ENCODE results near the gene GRIK2.

Gene GRIK2

DNA sequence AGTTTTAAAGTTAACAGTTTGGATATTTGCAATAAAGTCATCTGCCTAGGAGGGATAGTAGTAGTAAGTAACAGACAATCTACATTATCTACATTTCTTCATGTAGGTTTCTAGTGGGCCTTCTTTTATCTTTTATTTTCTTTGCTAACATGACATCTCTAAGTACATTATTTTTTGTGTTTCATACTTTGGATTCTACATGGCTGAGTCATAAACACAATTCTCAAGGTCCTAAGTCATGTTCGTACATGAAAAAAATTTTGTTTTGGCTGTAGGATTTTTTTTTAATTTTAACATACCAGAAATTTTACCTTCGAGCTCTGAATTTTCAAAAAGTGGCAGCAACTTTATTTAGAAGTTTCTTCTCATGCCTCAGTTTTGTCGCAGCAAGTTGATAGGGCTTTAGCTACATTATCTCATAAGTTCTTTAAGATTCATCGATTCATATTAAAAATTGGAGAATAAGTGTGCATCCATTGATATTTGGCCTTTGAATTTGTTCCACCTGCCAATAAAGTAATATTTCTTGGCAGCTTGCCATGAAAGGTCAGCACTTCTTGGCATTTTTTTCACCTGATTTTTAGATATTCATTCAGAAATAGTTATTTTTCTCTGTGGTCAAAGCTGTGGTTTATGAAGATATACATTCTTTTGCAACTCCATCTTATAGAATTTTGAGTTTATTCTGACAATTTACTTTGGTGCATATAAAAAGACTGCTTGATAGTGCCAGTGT is 146.2 kb downstream of the GRIK2 start:
- DNase-seq (ENCODE audit: low read depth), result no peak

DNA sequence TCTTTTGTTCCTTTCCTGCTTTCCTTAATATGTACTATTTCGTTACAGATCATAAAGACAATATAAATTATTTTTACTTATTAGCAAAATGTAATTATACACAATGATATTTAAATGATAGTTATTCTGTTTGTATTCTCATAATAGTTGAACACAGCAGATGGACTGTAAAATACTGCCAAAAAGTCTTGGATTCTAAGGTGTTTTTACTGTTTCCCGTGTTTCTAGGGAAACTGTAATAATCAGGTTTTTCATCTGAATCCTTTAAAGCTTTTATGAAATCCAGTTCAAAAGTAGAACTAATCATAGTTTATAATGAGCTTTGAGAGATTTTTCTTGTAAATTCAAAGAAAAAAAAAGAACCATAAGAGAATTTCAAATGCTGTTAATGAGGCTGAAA is 148.4 kb downstream of the GRIK2 start:
- DNase-seq (ENCODE audit: low read depth), result no peak

DNA sequence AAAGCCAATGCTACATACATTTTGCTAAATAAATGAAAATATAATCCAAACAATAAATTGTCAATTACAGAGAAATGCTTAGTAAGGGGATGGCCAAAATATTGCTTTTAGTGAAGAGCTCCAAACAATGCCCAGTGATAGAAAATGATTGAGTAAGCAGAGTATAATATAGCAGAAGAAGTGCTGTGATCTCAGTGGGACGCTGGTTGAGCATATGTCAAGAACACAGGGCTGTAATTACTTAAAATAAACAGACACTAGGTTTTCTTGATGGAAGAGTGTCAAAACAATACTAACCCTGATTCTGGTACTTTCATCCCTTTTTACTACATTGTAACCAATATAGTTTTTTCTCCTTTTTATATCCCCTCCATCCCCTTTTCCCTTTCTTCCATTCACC is 150.3 kb downstream of the GRIK2 start:
- DNase-seq (ENCODE audit: low read depth), result no peak

DNA sequence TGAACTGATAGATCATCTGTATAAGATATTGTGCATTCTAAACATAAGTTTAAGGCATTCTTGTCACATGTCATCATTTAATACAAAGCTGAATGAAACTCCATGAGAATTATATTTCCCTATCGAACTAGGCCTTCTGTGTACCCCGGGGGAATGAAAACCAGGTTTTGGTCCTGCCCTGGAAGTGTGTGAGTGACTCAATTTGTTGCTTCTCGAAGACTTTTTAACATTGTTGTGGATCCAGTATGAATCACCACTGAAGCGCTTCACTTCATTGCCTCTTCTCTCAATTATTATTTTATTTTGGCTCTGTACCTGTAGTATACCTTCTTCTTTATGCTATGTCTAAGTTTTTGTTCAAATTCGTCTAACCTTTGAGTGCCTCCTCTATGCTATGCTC is 150.8 kb downstream of the GRIK2 start:
- no peak for DNase-seq (ENCODE audit: low read depth)

DNA sequence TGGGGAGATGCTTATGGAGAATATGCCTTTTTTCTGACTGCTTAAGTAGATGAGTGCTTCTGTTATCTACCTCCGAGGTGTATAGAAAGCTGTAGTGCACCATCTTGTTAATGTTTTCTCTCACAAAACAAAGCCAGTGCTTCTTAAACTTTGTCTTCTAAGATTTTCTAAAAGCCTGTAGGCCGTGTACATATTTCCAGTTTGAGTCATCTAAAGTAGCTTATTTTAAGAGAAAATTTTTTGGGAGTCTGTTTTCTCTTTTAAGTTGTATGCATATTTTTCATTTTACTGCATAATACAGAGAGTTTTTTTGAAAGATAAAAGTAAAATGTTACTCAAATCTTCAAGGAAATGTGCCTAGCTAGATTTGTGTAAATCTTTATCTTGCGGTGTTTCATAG is 151.7 kb downstream of the GRIK2 start:
- no peak for DNase-seq (ENCODE audit: low read depth)

DNA sequence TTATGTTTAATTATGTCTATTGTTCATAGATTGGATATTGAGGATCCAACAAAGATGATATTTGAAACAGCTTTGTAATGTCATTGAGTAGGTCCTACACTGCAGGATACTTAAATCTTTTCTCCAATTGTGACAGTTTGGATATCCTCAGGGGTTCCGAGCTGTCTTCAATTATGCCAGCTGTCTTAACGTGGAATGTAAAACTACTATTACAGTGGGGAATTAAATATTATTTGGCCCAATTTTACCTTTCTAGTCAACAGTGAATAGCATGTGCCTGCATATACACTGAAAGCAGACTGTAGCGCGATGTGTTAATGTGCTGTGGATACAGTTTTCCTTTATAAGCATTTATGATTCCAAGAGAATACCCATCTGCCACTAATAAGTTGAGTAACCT is 156.9 kb downstream of the GRIK2 start:
- no peak for DNase-seq (ENCODE audit: low read depth)

DNA sequence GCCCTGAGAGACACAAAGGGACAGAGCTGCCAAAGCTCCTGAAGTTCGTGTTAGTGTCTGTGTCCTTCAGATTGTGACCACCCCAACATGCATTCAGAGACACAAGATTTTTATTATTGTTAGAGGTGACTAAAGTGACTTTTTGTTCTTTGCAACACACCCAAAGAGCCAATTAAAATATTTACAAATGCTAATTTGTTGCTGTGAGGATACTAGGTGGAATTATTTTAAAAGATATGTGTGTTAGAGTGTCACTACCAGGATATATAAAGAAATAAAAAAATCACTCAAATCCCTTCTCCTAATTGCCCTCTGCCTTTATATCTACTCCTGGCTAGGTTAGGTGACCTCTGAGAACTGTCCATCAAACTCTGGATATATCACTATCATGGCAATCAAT is 160.7 kb downstream of the GRIK2 start:
- DNase-seq (ENCODE audit: low read depth), result no peak

DNA sequence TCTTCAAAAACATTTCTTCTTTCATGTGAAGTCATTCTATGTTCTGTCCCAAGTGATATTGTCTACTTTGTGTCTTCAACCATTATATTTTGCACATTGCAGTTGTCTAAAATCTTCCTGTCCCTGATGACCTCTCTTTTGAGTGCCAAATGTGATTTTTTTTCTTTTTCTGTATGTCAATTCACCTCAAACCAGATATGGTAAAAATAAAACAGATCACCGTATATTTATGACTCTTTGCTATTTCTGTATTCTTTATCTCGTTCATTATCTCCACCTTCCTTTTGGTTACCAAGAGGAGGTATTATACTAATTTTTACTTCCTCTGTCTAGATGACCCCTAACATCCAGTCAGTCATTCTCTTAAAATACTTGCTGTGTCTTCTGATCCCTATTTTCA is 165.2 kb downstream of the GRIK2 start:
- DNase-seq (ENCODE audit: low read depth), result no peak

DNA sequence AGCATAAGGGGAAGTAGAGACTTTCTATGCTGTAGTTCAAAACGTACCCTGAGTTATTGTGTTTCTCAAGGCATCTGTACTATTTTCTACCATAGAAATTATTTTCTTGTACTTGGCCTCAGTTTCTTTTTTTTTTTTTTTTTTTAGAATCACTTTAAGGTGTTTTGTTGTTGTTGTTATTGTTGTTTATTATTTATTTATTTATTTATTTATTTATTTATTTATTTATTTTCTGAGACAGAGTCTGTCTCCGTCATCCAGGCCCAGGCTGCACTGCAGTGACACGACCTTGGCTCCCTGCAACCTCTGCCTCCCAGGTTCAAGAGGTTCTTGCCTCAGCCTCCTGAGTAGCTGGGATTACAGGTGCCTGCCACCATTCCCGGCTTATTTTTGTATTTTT is 179.1 kb downstream of the GRIK2 start:
- DNase-seq (ENCODE audit: low read depth), result no peak

DNA sequence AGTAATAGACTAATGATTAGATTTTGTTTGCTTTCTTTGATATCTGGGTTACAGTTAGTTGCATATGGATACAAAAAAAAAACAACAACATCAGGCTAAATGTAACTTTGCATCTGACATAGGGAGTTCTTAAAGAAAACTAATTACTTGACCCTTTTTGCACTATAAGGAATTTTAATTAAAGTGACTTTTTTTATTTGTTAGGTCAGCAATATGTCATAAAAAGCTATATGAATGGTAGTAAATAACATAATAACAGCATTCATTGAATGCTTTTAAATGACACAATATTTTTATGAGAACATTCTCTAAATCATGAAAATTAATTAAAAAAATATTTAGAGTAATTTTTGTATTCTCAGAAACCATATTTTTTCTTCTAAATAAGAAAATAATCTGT is 183.6 kb downstream of the GRIK2 start:
- DNase-seq (ENCODE audit: low read depth), result no peak

DNA sequence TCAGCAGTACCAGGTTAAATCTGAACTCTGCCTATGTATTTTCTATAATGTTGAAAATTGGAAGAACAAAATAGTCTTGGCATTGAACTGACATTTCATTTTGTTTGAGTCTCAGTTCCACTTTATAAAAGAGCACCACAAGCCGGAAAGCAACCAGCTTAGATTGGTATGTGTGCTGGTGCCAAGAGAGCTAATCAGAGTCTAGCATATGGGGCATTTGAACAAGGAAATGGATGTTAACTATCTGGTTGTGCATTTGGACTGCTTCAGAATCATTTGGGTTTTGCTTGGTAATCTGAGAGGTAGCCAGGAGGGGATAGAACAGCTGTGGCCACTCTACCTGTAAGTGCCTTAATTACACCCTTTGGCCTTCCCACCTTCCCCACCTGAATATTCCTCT is 184.8 kb downstream of the GRIK2 start:
- DNase-seq (ENCODE audit: low read depth), result no peak

DNA sequence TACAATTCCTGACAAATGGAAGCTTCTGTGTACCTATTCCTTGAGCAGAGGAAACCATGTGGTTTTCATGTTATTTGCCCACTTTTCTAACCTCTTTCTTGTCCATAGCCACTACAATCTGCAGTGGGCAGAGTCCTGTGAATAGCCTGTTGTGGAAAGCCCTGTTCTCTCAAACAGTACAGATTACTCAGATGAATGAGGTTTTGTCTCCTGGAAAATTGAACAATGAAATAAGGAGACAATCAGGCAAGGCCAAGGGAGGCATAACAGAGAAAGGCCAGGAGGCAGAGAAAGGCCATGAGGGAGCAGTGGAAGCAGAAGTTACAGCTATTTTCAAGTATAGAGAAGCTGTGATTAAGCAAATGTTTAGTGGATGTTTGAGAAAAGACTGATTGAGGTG is 189.3 kb downstream of the GRIK2 start:
- DNase-seq (ENCODE audit: low read depth), result no peak

DNA sequence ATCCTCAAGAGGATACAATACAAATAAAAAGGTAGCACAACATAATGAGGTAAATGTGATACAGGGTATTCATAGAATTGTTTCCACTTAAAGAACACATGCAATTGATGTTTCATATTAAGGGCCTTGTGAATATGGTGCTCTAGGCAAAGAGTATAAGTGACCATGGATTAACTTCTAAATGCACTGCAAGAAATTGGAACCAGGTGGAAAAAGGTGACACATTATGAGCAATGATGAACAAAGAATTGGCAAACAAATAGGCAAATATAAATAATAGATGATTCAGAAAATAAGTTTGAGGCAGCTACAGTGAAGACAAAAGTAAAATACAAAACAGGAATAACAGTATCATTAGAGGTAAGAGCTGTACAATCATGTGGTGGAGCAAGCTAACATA is 192.0 kb downstream of the GRIK2 start:
- no peak for DNase-seq (ENCODE audit: low read depth)

DNA sequence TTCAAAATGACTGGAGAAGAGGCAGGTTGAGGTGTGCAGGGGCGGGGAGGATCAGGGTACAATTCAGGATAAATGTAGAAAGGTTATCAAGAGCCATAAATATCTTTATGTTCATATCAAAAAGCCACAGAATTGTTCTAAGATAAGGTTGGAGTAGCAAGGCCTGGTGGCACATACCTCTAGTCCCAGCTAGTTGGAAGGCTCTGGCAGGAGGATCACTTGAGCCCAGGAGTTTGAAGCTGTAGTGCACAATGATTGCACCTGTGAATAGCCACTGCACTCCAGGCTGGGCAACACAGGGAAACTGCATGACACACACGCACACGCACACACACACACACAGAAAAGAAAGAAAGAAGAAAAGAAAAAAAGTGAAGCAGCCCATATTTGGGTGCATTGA is 194.8 kb downstream of the GRIK2 start:
- DNase-seq (ENCODE audit: low read depth), result no peak

DNA sequence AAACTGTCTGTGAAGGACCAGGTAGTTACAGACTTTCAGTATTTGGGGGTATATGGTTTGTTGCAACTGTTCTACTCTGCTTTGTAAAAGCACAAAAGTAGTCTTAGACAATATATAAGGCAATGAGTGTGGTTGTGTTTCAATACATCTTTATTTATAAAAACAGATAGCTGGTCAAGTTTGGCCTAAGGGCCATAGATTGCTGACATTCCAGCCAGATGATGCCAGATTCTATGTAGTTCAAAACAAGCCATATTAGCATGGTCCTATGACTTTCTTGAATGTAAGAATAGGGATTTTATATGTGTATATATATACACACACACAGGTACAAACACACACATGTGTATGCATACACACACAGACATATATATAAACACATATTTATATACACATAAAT is 201.8 kb downstream of the GRIK2 start:
- no peak for DNase-seq (ENCODE audit: low read depth)

DNA sequence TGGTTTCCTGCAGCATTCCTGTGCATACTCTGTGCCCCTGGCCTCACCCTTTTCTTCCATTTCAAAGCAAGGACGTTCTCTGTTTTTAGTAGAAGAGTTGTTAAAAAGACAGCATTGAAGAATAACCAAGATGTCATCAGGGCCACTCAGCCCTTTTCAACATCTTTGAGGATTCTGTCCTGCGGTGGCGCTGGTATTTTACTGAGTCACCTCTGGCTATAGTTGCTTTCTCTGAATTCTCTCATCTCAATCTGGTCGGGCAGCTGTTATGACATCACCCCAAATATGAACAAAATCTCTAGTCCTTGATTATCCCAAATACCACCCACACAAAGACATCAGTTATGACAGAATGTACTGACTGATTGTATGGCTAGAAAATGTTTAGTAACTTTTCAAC is 204.2 kb downstream of the GRIK2 start:
- peak; percentile 38 for DNase-seq (ENCODE audit: low read depth)

DNA sequence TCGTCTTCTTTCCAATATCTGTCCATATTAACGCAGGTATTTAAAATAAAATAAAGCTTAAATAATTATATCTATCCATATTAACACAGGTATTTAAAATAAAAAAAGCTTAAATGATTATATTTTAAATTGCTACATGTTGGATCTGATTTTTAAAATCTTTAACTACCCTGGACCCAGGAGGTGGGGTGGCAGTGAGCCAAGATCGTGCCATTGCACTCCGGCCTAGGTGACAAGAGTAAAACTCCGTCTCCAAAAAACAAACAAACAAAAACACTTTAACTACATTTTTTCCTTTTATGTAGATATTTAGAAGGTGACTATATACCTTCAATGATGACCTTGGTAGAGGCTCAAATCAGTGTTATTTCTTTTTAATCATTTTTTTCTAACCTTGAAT is 211.9 kb downstream of the GRIK2 start:
- DNase-seq (ENCODE audit: low read depth), result no peak

DNA sequence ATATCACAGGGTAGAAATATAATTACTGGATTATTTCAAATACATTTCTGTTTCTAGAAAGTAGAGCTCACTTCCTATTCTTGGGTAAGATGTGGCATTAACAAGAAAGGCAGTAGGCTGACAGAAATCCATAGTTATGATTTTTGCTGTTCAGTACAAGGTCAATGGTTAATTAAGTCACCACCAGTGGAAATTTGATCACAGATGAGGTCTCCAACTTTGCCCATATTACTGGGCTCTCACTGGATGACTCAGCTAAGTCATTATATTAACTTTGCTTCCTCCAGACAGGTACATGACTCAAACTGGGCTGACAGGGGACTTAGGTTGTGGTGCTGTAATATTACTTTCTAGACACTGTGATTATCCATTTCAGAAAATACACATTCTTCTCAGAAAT is 212.4 kb downstream of the GRIK2 start:
- no peak for DNase-seq (ENCODE audit: low read depth)

DNA sequence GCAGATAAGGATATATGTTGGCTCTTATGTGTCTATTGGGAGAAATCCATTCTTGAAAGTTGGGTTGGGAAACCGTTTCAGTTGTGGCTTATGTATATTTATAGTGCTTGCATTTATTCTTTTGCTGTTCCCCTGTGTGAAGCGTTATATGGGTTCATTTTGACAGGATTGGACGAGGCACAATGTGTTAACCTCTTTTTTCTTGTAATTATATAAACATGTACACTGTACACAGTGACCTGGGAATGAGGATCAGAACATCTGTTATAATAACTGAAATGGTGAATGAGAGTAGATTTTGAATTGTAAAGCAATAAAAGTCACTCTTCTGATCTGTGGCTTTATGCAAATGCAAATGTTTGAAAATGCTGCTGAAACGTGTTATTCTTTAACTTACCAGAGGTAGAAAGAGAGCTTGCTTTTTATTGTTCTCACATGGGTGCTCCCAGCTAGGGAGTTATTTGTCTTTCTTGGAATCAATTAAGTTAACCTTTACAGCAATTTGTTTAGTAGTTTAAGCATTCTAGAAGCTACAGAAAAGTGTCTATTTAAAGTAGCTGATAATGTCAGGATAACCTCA is 213.7 kb downstream of the GRIK2 start:
- no peak for DNase-seq (ENCODE audit: low read depth)

DNA sequence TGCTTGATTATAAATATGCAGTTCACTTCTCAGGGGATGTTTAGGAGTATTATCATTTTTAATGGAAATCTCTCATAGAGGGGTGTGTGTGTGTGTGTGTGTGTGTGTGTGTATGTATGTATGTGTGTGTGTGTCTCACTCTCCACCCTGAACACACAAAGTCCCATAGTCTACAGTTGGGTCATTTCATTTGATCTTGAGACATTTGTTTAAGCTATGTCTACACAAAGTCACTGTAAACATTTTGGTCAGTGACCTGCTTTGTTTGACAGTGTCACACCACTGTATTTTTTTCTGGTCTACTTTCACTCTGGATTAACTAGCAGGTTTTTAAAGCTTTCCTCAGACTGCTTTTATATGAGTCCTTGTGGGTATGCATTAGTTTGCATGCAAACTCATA is 215.2 kb downstream of the GRIK2 start:
- DNase-seq (ENCODE audit: low read depth), result no peak

DNA sequence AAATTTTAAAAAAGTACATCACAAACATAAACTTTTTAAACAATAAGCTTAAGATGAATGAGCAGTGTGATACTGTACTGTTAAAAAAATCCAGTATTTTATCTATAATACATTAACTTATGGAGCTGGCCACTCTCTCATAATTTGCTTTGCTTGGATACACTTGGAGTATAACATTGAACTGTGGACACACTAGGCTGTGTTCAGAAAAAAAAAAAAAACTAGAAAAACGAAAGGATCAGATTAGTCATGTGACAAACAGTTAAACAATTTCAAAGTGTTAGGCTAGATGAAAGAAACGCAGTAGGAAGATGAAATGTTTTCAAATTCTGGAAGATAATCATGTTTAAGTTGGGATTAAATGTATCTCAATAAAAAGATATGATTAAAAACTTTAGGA is 220.0 kb downstream of the GRIK2 start:
- DNase-seq (ENCODE audit: low read depth), result no peak

DNA sequence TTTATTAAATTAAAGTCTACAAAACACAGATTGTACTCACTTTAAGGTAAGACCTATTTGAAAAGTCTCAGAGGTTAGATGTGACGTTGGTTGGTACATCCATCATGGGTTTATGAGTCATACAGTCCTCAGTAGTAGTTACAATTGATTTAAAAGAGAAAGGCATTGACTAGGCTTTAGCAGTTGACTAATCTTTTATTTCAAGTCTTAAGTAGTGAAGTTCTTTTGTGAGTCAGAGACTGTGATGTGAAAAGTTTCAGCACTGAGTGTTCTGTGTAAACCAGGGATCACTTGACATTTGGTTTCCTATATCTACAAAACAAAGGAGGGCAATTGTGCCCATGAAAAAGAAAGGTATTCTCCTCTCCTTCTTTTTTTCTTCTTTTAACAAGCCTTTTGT is 221.3 kb downstream of the GRIK2 start:
- peak; percentile 25 for DNase-seq (ENCODE audit: low read depth)

DNA sequence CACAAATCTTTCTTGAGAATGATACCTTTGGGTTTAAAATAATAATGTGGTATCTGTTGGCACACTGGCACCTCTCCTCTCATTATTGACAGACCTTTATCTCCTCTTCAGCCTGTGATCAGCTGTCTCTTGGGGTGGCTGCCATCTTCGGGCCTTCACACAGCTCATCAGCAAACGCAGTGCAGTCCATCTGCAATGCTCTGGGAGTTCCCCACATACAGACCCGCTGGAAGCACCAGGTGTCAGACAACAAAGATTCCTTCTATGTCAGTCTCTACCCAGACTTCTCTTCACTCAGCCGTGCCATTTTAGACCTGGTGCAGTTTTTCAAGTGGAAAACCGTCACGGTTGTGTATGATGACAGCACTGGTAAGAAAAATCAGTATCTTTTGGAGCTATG is 232.8 kb downstream of the GRIK2 start:
- no peak for DNase-seq (ENCODE audit: low read depth)

DNA sequence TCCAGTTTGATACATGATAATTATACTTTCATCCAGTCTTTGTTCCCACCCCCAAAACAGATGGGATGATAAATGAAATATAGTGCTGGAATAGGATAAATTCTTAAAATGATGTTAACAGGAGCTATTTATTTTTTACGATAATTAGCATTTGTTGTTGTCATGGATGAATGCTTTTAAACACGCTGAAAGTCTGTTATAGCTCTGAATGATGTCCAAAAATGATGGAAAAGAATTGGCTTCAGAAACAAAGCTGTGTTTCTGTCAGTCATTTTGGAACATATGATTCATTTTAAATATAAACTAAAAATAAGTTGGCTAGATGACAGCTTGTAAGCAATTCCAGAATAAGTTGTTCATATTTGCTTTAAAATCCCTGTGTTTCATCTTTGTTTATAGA is 237.4 kb downstream of the GRIK2 start:
- no peak for DNase-seq (ENCODE audit: low read depth)

Data from stromal cell of bone marrow (primary cell).